GM23248 (cell line): ENCODE results near the gene GATD1.

ENCODE experiments used
- EZH2 ChIP-seq: fragments of 200-600 bp; sonication (generic); IDR thresholded peaks from 2 replicates; pipeline ENCODE4 v1.6.1; 2018; ENCODE audit warnings: antibody characterized with exemption, mild to moderate bottlenecking; ENCODE audit not compliant: insufficient read depth, poor library complexity, severe bottlenecking
- EZH2phosphoT487 ChIP-seq: fragments of 200-600 bp; sonication (generic); IDR thresholded peaks from 2 replicates; pipeline ENCODE4 v1.6.1; 2018; ENCODE audit warnings: antibody characterized with exemption, moderate library complexity, mild to moderate bottlenecking, low read depth; ENCODE audit not compliant: insufficient read depth

DNA sequence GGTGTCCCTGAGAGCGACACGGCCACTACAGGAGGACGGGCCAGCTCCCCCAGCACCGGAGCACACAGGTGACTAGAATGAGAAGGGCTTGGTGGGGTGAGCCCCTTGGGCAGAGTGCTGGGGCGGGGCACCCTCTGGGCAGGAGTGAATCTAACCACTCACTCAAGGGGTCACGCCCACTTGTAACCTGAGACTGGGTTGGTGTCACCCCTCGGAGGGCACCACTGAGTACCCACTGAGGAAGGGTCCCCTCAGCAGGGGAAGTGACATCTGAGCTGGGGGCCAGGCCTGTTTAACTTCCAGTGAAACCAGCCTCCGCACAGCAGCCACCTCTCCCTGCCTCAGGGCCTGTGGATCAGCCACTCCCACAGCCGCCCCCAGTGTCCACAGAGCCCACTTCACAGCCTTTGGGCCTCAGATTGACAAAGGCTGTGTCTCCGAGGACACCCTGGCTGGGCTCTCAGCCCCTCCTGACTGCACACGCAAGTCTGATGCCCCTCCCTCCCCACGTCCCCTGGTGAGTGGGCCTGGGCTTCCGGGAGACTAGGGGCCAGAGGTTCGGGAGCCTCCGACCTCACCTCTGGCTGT, 5.6 kb downstream of the GATD1 start:
- no peak for TF ChIP-seq EZH2
- no peak for TF ChIP-seq EZH2phosphoT487
